Measurements from ENCODE around the gene SHC3. TPM values are rescaled to one million over a fixed set of nuclear protein-coding genes. Genes with fewer than 3 reads are reported as not detected.

SHC3 gene
- total RNA-seq, 4 donors from 2014 or later: 2.2 to 4.0 (median 3.1) TPM

DNA sequence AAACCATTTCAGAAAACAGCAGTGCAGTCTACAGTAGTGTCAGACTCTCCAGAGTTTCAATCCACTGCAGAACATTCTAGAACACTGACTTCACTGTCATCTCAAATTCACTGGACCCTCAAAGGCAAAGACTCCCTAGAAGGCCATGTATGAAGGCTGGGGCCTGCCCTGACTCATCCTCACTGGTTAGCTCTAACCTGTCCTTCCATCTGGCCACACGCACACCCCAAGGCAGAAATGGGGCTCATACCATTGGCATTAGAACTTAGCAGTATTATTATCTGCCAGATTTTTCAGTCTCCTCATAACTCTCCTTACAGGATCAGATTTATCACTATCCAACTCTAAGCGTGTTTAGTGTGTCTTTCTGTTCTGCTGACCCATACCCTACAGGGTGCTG is 166.9 kb downstream of the SHC3 start:
- Histone ChIP-seq H3K27ac (replicated peaks in 1 of 4) (no peak overlapping the region), H3K36me3 (no peaks in the 10 kb centered on the region), H3K4me3 (no peak overlapping the region), H3K4me1 (peaks cover 0 to 14% (median 7%) of the 10 kb centered on the region in 4 donors), H3K9me3 (no peaks in the 10 kb centered on the region), H3K27me3 (no peaks in the 10 kb centered on the region)
- no peak for TF ChIP-seq POLR2A (IDR thresholded peaks at IDR 0.05; ENCODE audit: low read depth)
- no peak for TF ChIP-seq EP300 (IDR thresholded peaks at IDR 0.05)
- TF ChIP-seq POLR2AphosphoS5 (IDR thresholded peaks at IDR 0.05): no peak
- no peak for TF ChIP-seq CTCF (IDR thresholded peaks at IDR 0.05)
- WGBS: 95% methylated on average over 2 of the region's 2 CpGs
- intact Hi-C loops (cut with DNase I): no loop called here
- DNase-seq (ENCODE audit: extremely low spot score): peak; percentile 74

DNA sequence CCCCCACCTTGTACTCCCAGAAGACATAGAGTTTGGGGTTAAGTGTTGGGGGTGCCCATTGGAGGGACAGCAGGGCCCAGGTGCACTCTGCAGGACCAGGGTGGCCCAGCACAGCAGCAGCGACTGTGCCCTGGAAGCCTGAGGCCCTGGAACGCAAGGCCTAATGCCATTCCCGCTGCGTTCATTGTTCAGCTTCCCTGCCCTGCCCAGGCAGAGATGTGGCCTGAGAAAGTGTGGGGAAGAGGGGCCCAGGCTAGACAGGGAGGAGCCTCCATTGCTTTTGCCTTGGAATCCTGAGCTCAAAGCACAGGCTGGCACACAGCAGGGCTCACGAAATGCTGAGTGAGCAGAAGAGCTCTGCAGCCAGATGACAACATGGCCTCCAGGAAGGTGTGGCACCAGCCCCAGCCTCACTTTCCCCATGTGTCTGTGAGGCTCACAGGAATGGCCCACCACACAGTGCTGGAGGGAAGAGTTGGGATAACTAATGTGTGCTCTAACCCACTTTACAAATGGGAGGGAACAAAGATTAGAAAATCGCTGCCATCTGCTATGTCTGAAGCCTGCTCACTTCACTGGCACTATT is 168.0 kb downstream of the SHC3 start:
- WGBS: 75% methylated on average over 4 of the region's 6 CpGs
- intact Hi-C loops (cut with DNase I): no loop called here
- Histone ChIP-seq H3K9me3 (no peaks in the 10 kb centered on the region), H3K4me3 (no peak overlapping the region), H3K27me3 (no peaks in the 10 kb centered on the region), H3K27ac (replicated peaks in 1 of 4) (no peak overlapping the region), H3K4me1 (peaks cover 4 to 25% (median 17%) of the 10 kb centered on the region in 4 donors), H3K36me3 (peaks cover 0 to 5% (median 2%) of the 10 kb centered on the region in 4 donors)
- no peak for DNase-seq (ENCODE audit: extremely low spot score)
- TF ChIP-seq POLR2AphosphoS5 (IDR thresholded peaks at IDR 0.05): no peak
- TF ChIP-seq EP300 (IDR thresholded peaks at IDR 0.05): no peak
- no peak for TF ChIP-seq CTCF (IDR thresholded peaks at IDR 0.05)
- TF ChIP-seq POLR2A (IDR thresholded peaks at IDR 0.05; ENCODE audit: low read depth): no peak

DNA sequence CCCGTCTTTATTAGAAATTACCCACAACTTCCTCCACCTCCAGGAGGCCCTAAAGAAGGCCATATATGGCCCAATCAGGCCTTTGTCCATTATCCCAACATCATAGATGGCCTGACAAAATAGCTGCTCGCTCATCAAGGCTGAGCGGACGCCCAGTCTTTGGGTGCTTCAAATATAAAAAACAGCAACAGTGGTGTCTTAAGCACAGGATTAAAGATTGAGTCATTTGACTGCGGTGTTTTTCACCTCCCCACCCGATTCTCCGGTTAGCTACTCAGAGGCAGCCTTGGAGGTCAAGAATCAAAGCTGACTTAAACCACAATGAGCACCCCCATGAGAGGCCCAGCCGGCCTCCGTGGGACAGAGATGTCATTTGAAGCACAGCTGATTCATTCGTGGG is 168.6 kb downstream of the SHC3 start:
- peaks cover 0 to 11% (median 5%) of the 10 kb centered on the region in 4 donors for H3K36me3 ChIP-seq
- no peaks in the 10 kb centered on the region for H3K9me3 ChIP-seq
- no peak for DNase-seq (ENCODE audit: extremely low spot score)
- H3K27me3 ChIP-seq: no peaks in the 10 kb centered on the region
- peaks cover 4 to 31% (median 23%) of the 10 kb centered on the region in 4 donors for H3K4me1 ChIP-seq
- H3K27ac ChIP-seq (replicated peaks in 1 of 4): no peak overlapping the region
- intact Hi-C loops (cut with DNase I): no loop called here
- H3K4me3 ChIP-seq: no peak overlapping the region
- WGBS: 86% methylated on average over 7 of the region's 10 CpGs
- no peak for TF ChIP-seq EP300 (IDR thresholded peaks at IDR 0.05)
- TF ChIP-seq POLR2A (IDR thresholded peaks at IDR 0.05; ENCODE audit: low read depth): no peak
- TF ChIP-seq POLR2AphosphoS5 (IDR thresholded peaks at IDR 0.05): no peak
- TF ChIP-seq CTCF (IDR thresholded peaks at IDR 0.05): no peak

DNA sequence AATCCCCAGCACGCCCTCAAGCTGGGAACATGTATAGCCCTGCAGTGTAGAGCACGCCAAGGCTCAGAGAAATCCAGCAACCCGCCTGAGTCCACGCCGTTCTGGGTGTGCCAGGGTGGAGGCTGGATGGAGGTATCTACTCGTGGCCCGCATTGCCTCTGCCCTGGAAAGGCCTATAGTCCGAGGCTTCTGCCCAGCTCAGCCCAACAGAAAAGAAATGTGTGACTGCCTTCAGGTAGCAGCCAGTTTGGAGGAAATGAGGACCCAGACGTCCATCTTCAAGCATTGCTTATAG is 169.1 kb downstream of the SHC3 start:
- H3K27me3 ChIP-seq: no peaks in the 10 kb centered on the region
- 96% methylated on average over 9 of the region's 9 CpGs for WGBS
- H3K27ac ChIP-seq (replicated peaks in 1 of 4): no peak overlapping the region
- no peaks in the 10 kb centered on the region for H3K9me3 ChIP-seq
- H3K36me3 ChIP-seq: peaks cover 0 to 16% (median 8%) of the 10 kb centered on the region in 4 donors
- H3K4me1 ChIP-seq: peaks cover 4 to 36% (median 25%) of the 10 kb centered on the region in 4 donors
- H3K4me3 ChIP-seq: no peak overlapping the region
- no peak for DNase-seq (ENCODE audit: extremely low spot score)
- TF ChIP-seq POLR2AphosphoS5 (IDR thresholded peaks at IDR 0.05): no peak
- no peak for TF ChIP-seq EP300 (IDR thresholded peaks at IDR 0.05)
- no peak for TF ChIP-seq CTCF (IDR thresholded peaks at IDR 0.05)
- no peak for TF ChIP-seq POLR2A (IDR thresholded peaks at IDR 0.05; ENCODE audit: low read depth)
- intact Hi-C loops (cut with DNase I): loop anchor here (10.0 kb wide), 1 partner anchor 275 kb away; no protein-coding TSS in a partner anchor
